Measurements from ENCODE around the gene RFX1.

The RFX1 gene

DNA sequence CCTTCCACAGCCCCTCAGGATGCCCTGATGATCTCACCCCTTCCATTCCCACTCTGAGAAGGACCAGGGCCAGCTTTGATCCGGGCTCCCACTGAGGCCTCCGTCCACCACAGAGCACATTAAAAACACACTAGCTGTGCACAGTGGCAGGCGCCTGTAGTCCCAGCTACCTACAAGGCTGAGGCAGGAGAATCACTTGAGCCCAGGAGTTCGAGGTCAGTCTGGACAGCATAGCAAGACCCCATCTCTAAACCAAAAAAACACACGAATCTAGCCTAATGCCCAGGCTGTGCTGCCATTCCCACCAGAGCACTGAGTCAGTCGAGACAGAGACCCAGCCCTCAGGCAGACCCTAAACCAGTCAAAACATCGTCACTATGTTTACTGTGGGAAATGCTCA, 14.1 kb downstream of the RFX1 start:
- peaks cover 13% of the 10 kb centered on the region for H3K36me3 ChIP-seq (ENCODE audit: insufficient read depth, low read length)
- no peak overlapping the region for H3K27ac ChIP-seq (ENCODE audit: low read depth, low read length)

DNA sequence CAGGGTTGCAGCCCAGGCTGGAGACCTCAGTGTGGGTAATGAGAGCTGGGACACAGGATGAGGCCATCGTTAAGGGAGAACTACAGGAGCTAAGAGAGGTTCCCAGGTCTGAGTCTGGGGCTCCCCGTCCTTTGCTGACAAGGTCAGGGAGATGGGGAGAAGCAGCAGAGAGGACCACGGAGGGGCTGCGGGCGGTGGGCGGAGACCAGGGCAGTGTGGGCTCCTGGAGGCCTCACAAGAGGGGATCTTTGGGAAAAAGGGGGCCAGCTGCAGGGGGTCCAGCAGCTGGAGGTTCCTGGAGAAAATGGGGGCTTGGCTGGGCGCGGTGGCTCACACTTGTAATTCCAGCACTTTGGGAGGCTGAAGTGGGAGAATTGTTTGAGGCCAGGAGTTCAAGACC, 16.0 kb downstream of the RFX1 start:
- Histone ChIP-seq H3K4me1 (ENCODE audit: insufficient read depth, low read length) (peaks cover 6% of the 10 kb centered on the region), H3K36me3 (ENCODE audit: insufficient read depth, low read length) (peaks cover 13% of the 10 kb centered on the region), H3K4me3 (ENCODE audit: low read depth in 1 of 2, low read length in 2 of 2) (no peak overlapping the region), H3K9ac (ENCODE audit: low read length) (no peak overlapping the region), H3K27me3 (ENCODE audit: control insufficient read depth in 1 of 2, insufficient read depth in 2 of 2, low read length in 2 of 2) (no peaks in the 10 kb centered on the region), H3K27ac (ENCODE audit: low read depth, low read length) (no peak overlapping the region), H3K9me3 (ENCODE audit: low read length) (no peaks in the 10 kb centered on the region)

More for the DNA sequence above, 14.1 kb downstream of the RFX1 start:
- Histone ChIP-seq H3K4me3 (ENCODE audit: low read depth in 1 of 2, low read length in 2 of 2) (no peak overlapping the region), H3K9ac (ENCODE audit: low read length) (no peak overlapping the region), H3K9me3 (ENCODE audit: low read length) (no peaks in the 10 kb centered on the region), H3K27me3 (ENCODE audit: control insufficient read depth in 1 of 2, insufficient read depth in 2 of 2, low read length in 2 of 2) (no peaks in the 10 kb centered on the region), H3K4me1 (ENCODE audit: insufficient read depth, low read length) (no peaks in the 10 kb centered on the region)

DNA sequence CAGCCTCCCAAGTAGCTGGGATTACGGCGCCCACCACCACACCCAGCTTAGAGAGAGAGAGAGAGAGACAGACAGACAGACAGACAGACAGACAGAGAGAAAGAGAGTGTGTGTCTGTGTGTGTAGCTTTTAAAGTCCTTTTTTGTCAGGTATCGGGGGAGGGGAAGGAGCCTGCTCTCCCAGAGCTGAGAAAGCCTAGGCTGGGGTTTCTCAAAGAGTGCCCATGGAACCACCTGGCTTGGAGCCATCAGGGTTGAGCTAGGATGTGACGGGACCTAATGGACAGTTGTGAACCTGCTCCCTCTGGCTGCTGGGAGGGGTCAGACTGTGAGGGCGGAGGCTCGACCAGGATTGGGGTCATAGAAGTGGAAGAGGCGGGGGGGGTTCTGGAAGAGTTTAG, 16.6 kb downstream of the RFX1 start:
- peaks cover 6% of the 10 kb centered on the region for H3K4me1 ChIP-seq (ENCODE audit: insufficient read depth, low read length)
- peaks cover 13% of the 10 kb centered on the region for H3K36me3 ChIP-seq (ENCODE audit: insufficient read depth, low read length)
- no peak overlapping the region for H3K4me3 ChIP-seq (ENCODE audit: low read depth in 1 of 2, low read length in 2 of 2)
- H3K9me3 ChIP-seq (ENCODE audit: low read length): no peaks in the 10 kb centered on the region
- no peaks in the 10 kb centered on the region for H3K27me3 ChIP-seq (ENCODE audit: control insufficient read depth in 1 of 2, insufficient read depth in 2 of 2, low read length in 2 of 2)
- H3K9ac ChIP-seq (ENCODE audit: low read length): no peak overlapping the region
- no peak overlapping the region for H3K27ac ChIP-seq (ENCODE audit: low read depth, low read length)

DNA sequence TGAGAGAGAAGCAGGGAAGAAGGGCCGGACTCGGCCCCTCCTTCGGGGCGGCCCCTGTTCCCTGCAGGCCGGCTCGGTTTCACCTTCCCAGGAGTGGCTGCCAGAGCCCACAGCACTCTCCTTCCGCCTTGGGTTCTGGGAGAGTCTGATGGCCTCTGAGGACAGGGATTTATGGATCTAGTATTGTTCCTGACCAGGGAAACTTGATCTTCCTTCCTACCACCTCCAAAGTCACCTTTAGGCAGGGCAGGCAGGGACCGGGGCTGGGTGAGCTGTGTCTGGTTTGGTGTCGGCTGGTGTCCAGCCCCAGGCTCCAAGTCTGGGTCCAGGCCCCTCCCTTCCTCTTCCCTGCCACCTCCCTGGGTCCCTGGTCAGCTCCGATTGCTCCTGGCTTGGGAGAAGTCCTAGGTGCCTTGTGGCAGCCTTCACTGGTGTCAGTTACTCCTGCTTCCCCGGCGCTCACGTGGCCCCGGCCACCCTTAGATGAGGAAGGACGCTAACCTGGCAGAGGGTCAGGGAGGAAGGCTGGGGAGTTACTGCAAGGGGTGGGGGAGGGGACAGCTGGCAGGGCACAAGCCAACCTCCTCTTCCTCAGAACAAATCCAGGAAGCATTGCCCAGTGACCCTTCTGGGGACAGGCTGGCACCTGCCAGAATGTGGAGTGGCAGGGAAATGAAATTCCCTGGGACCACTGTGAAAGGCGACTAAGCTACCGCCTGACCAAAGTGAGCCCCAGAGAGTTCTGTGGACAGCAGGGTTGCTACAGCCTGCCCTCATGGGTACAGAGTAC, 18.8 kb downstream of the RFX1 start:
- Histone ChIP-seq H3K36me3 (ENCODE audit: insufficient read depth, low read length) (peaks cover 8% of the 10 kb centered on the region), H3K4me3 (ENCODE audit: low read depth in 1 of 2, low read length in 2 of 2) (no peak overlapping the region), H3K27me3 (ENCODE audit: control insufficient read depth in 1 of 2, insufficient read depth in 2 of 2, low read length in 2 of 2) (no peaks in the 10 kb centered on the region), H3K27ac (ENCODE audit: low read depth, low read length) (no peak overlapping the region), H3K9ac (ENCODE audit: low read length) (no peak overlapping the region), H3K9me3 (ENCODE audit: low read length) (no peaks in the 10 kb centered on the region), H3K4me1 (ENCODE audit: insufficient read depth, low read length) (peaks cover 6% of the 10 kb centered on the region)

DNA sequence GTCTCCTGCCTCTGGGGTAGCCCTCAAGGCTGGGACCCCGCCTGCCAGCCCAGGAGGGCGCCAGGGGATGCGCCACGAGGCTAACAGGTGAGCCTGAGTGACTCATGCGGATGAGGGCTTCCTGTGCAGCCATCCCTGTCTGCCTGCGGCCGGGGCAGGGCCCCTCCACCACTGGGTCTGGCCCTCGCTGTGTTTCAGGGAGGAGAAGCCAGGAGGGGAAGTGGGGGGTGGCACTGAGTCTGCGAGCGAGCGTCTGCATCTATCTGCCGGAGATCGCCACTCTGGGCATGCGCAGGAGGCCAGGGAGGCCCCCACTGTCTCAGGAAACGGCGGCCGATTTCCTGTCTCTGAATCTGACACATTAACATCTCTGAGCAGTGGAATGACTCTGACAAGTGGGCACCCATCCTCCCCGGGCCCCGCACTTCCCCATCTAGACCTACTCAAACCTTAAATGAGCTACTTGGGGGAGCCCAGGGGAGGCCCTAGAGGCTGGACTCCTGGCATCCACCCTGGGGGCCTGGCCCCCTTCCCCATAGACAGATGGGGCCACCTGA, 19.7 kb downstream of the RFX1 start:
- peaks cover 6% of the 10 kb centered on the region for H3K4me1 ChIP-seq (ENCODE audit: insufficient read depth, low read length)
- peak overlapping the region; percentile 68 for H3K27ac ChIP-seq (ENCODE audit: low read depth, low read length)
- H3K9ac ChIP-seq (ENCODE audit: low read length): no peak overlapping the region
- H3K36me3 ChIP-seq (ENCODE audit: insufficient read depth, low read length): peaks cover 5% of the 10 kb centered on the region
- no peaks in the 10 kb centered on the region for H3K9me3 ChIP-seq (ENCODE audit: low read length)
- H3K27me3 ChIP-seq (ENCODE audit: control insufficient read depth in 1 of 2, insufficient read depth in 2 of 2, low read length in 2 of 2): no peaks in the 10 kb centered on the region
- H3K4me3 ChIP-seq (ENCODE audit: low read depth in 1 of 2, low read length in 2 of 2): peak overlapping the region in 1 of 2 donors; percentile 10

DNA sequence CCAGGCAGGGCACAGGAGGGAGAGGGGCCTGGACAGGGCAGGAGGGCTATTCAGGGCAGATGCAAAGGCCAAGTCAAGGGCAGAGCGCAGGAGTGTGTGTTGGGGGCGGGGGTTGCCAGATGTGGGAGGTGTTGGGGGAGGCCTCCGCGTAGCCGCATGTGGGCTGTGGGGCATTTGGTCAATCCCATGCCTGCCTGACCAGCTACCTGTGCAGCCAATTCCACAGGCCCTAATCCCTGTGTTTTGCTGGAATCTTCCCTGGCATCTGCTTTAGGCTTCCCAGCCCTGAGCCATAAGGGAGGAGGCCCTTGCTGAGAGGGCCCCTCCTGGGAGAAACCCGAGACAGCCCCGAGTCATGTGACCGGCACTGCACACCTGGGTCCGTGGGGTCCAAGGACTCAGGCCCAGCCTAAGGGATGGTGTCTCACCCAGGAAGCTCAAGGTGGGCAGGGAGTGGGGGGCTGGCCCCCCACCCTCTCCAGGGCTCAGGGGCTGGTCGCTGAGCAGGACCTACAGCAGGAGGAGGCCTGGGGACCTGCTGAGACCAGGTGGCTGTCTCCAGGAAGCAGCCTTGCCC, 20.3 kb downstream of the RFX1 start:
- Histone ChIP-seq H3K27me3 (ENCODE audit: control insufficient read depth in 1 of 2, insufficient read depth in 2 of 2, low read length in 2 of 2) (no peaks in the 10 kb centered on the region), H3K36me3 (ENCODE audit: insufficient read depth, low read length) (no peaks in the 10 kb centered on the region), H3K27ac (ENCODE audit: low read depth, low read length) (peak overlapping the region; percentile 68), H3K9me3 (ENCODE audit: low read length) (no peaks in the 10 kb centered on the region), H3K4me1 (ENCODE audit: insufficient read depth, low read length) (peaks cover 6% of the 10 kb centered on the region), H3K9ac (ENCODE audit: low read length) (no peak overlapping the region), H3K4me3 (ENCODE audit: low read depth in 1 of 2, low read length in 2 of 2) (peak overlapping the region in 1 of 2 donors; percentile 10)

DNA sequence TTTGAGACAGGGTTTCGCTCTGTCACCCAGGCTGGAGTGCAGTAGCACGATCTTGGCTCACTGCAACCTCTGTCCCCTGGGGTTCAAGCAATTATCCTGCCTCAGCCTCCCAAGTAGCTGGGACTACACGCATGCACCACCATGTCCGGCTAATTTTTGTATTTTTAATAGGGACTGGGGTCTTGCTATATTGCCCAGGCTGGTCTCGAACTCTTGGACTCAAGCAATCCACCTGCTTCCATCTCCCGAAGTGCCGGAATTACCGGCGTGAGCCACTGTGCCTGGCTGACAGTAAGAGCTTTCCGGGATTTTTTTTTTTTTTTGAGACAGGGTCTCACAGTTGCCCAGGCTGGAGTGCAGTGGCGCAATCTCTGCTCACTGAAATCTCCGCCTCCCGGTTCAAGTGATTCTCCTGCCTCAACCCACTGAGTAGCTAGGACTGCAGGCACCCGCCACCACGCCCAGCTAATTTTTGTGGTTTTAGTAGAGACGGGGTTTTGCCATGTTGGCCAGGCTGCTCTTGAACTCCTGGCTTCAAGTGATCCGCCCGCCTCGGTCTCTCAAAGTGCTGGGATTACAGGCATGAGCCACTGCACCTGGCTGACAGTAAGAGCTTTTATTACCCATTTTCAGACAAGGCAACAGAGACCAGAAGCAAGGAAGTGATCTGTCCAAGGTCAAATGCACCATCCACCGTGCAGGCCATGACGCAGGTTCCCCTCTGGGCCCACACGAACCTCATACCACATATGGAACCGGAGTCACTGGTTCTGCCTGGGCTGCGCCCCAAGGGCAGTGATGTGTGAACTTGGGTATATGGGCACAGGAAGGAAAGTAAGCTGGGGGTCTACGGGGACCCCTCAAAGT, 21.0 kb downstream of the RFX1 start:
- Histone ChIP-seq H3K36me3 (ENCODE audit: insufficient read depth, low read length) (no peaks in the 10 kb centered on the region), H3K4me1 (ENCODE audit: insufficient read depth, low read length) (peaks cover 6% of the 10 kb centered on the region), H3K9ac (ENCODE audit: low read length) (no peak overlapping the region), H3K27ac (ENCODE audit: low read depth, low read length) (no peak overlapping the region), H3K27me3 (ENCODE audit: control insufficient read depth in 1 of 2, insufficient read depth in 2 of 2, low read length in 2 of 2) (no peaks in the 10 kb centered on the region), H3K4me3 (ENCODE audit: low read depth in 1 of 2, low read length in 2 of 2) (no peak overlapping the region), H3K9me3 (ENCODE audit: low read length) (no peaks in the 10 kb centered on the region)

DNA sequence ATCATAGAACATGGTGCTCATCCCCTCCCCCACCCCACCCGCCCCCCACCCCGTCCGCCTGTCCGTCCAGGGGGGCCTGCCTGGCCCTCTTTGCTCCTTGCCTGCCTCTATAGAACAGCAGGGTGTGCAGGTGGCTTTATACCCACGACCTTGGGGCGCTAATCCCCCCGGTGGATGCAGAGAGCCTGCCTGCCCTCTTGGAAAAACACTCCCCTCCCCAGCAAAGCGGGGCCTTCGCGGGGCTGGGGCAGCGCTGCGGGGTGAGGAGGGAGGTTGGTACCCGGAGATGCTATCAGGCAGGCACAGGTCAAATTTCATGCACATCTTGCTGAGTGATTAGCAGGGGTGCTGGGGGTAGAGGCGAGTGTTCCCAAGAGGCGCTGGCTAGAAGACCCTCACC, 21.9 kb downstream of the RFX1 start:
- Histone ChIP-seq H3K27me3 (ENCODE audit: control insufficient read depth in 1 of 2, insufficient read depth in 2 of 2, low read length in 2 of 2) (no peaks in the 10 kb centered on the region), H3K4me3 (ENCODE audit: low read depth in 1 of 2, low read length in 2 of 2) (no peak overlapping the region), H3K27ac (ENCODE audit: low read depth, low read length) (no peak overlapping the region), H3K9ac (ENCODE audit: low read length) (no peak overlapping the region), H3K9me3 (ENCODE audit: low read length) (no peaks in the 10 kb centered on the region), H3K4me1 (ENCODE audit: insufficient read depth, low read length) (peaks cover 10% of the 10 kb centered on the region), H3K36me3 (ENCODE audit: insufficient read depth, low read length) (no peaks in the 10 kb centered on the region)

DNA sequence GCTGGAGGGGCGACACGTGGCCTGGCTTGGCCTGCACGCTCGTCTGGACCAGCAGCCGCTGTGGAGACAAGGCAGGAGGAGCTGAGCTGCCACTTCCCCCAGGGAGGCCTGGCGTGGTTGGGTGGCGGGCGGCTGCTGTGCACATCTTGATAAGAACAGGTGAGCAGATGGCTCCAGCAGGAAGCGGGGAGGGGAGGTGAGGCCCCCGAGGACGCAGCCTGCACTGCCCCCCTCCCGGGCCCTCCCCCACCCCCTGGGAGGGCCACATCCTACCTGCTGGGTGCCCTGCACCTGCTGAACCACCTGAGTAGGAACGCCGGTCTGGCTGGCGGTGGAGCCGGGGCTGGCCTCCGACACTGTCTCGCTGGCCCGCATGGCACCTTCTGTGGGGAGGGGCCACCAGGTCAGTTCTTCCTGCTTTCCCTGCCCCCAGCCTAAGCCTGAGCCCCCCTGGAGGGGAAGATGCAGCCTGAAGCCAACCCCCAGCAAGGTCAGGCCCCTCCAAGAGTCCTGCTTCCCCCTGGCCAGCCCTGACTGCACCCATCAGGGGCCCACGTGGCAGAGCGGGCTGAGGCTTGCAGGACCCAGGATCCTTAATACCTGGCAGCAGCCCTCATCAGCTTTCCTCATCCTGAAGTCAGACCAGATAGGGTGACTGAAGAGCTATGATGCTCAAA, 22.8 kb downstream of the RFX1 start:
- Histone ChIP-seq H3K4me3 (ENCODE audit: low read depth in 1 of 2, low read length in 2 of 2) (no peak overlapping the region), H3K27me3 (ENCODE audit: control insufficient read depth in 1 of 2, insufficient read depth in 2 of 2, low read length in 2 of 2) (no peaks in the 10 kb centered on the region), H3K4me1 (ENCODE audit: insufficient read depth, low read length) (peaks cover 11% of the 10 kb centered on the region), H3K36me3 (ENCODE audit: insufficient read depth, low read length) (no peaks in the 10 kb centered on the region), H3K9me3 (ENCODE audit: low read length) (no peaks in the 10 kb centered on the region), H3K9ac (ENCODE audit: low read length) (no peak overlapping the region), H3K27ac (ENCODE audit: low read depth, low read length) (no peak overlapping the region)

DNA sequence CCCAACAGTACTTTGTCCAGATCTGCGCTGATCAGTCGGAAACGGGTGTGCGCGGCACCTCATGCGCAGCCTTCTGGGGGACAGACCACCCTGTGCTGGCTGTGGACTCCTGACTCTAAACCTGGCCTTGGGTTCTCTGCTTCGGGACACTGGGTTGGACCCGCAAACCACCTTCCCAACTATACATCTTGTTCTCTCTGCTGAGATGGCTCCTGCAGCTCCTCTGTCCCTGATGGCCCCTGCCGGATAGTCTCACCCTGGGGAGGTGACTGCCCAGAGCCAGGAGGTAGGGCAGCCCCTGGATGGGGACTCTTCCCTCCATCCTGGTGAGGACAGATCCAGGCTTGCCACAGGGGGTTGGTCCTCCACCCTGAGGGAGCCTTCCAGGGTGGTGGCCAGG, 23.3 kb downstream of the RFX1 start:
- H3K4me1 ChIP-seq (ENCODE audit: insufficient read depth, low read length): peaks cover 11% of the 10 kb centered on the region

More for the DNA sequence above, 23.3 kb downstream of the RFX1 start:
- H3K27me3 ChIP-seq (ENCODE audit: control insufficient read depth in 1 of 2, insufficient read depth in 2 of 2, low read length in 2 of 2): no peaks in the 10 kb centered on the region
- no peaks in the 10 kb centered on the region for H3K36me3 ChIP-seq (ENCODE audit: insufficient read depth, low read length)
- H3K9me3 ChIP-seq (ENCODE audit: low read length): no peaks in the 10 kb centered on the region
- no peak overlapping the region for H3K4me3 ChIP-seq (ENCODE audit: low read depth in 1 of 2, low read length in 2 of 2)
- H3K9ac ChIP-seq (ENCODE audit: low read length): no peak overlapping the region
- no peak overlapping the region for H3K27ac ChIP-seq (ENCODE audit: low read depth, low read length)

Data from muscle layer of colon (tissue), 2 donors.